Measurements from ENCODE around the gene ANP32A.

GRCh38 chr15:68791431-68792283 is 29.0 kb downstream of the ANP32A start:
- TF ChIP-seq POLR2A (IDR thresholded peaks at IDR 0.05) (no peak), CTCF (IDR thresholded peaks at IDR 0.05) (no peak)

All from testis (tissue), 2 donors.